Trophoblast cell (in vitro differentiated cells and primary cell): ENCODE results near the gene DNAH14.
"Not testable (repeated sequence)": the region's sequence is repeated elsewhere in the genome, so short reads cannot be mapped to it uniquely, and the experiment has no call there.

Experiments
- DNase-seq, 2 donors: peaks; one replicate each; pipeline ENCODE4 v3.0.0-alpha.2; 2016
- H2AFZ ChIP-seq: 2 replicates; pipeline ENCODE4 v1.6.1; 2013; ENCODE audit warnings: low read length, moderate library complexity, mild to moderate bottlenecking; ENCODE audit not compliant: insufficient read depth, poor library complexity
- H2AK5ac ChIP-seq: 2 replicates; pipeline ENCODE4 v1.6.1; 2013; ENCODE audit warnings: mild to moderate bottlenecking, low read length
- H2BK120ac ChIP-seq: 2 replicates; pipeline ENCODE4 v1.6.1; 2013; ENCODE audit warnings: low read length, mild to moderate bottlenecking, moderate library complexity; ENCODE audit not compliant: insufficient read depth, poor library complexity
- H2BK12ac ChIP-seq: 2 replicates; pipeline ENCODE4 v1.6.1; 2013; ENCODE audit warnings: mild to moderate bottlenecking, low read length, moderate library complexity
- H2BK5ac ChIP-seq: 2 replicates; pipeline ENCODE4 v1.6.1; 2013; ENCODE audit warnings: low read length, low read depth, moderate library complexity, mild to moderate bottlenecking; ENCODE audit not compliant: poor library complexity
- H3K14ac ChIP-seq: 2 replicates; pipeline ENCODE4 v1.6.1; 2013; ENCODE audit warnings: mild to moderate bottlenecking, low read length
- H3K18ac ChIP-seq: 2 replicates; pipeline ENCODE4 v1.6.1; 2013; ENCODE audit warnings: mild to moderate bottlenecking, low read length
- H3K23ac ChIP-seq: 2 replicates; pipeline ENCODE4 v1.6.1; 2013; ENCODE audit warnings: low read length
- H3K27ac ChIP-seq: 2 replicates; pipeline ENCODE4 v1.5.1; 2013; ENCODE audit warnings: low read depth, mild to moderate bottlenecking, inconsistent platforms, low read length, moderate library complexity
- H3K27me3 ChIP-seq: 2 replicates; pipeline ENCODE4 v1.6.1; 2013; ENCODE audit warnings: inconsistent platforms, mild to moderate bottlenecking, low read length, moderate library complexity; ENCODE audit not compliant: insufficient read depth
- H3K36me3 ChIP-seq, 2 experiments: 1 replicate in 1 of 2; 2 replicates in 1 of 2; pipeline ENCODE4 v1.6.1; 2013; ENCODE audit warnings: low read length in 2 of 2, mild to moderate bottlenecking in 2 of 2, moderate library complexity in 1 of 2; ENCODE audit not compliant: insufficient read depth in 2 of 2, control insufficient read depth in 1 of 2
- H3K4ac ChIP-seq: 2 replicates; pipeline ENCODE4 v1.6.1; 2013; ENCODE audit warnings: low read depth, mild to moderate bottlenecking, low read length, moderate library complexity
- H3K4me1 ChIP-seq, 2 experiments: 1 replicate in 1 of 2; 2 replicates in 1 of 2; pipeline ENCODE4 v1.6.1; 2013; ENCODE audit warnings: low read length in 2 of 2, mild to moderate bottlenecking in 2 of 2, moderate library complexity in 1 of 2; ENCODE audit not compliant: insufficient read depth in 2 of 2, control insufficient read depth in 1 of 2
- H3K4me2 ChIP-seq: 2 replicates; pipeline ENCODE4 v1.6.1; 2013; ENCODE audit warnings: inconsistent platforms, mild to moderate bottlenecking, low read length, moderate library complexity
- H3K4me3 ChIP-seq: 2 replicates; pipeline ENCODE4 v1.5.1; 2013; ENCODE audit warnings: mild to moderate bottlenecking, low read depth, low read length, inconsistent platforms
- H3K79me1 ChIP-seq: one replicate; pipeline ENCODE4 v1.6.1; 2013; ENCODE audit warnings: low read length
- H3K79me2 ChIP-seq: 2 replicates; pipeline ENCODE4 v1.6.1; 2013; ENCODE audit warnings: low read length, mild to moderate bottlenecking; ENCODE audit not compliant: control insufficient read depth, insufficient read depth, poor library complexity
- H3K9ac ChIP-seq: 2 replicates; pipeline ENCODE4 v1.6.1; 2013; ENCODE audit warnings: mild to moderate bottlenecking, low read length
- H3K9me3 ChIP-seq: 2 replicates; pipeline ENCODE4 v1.6.1; 2013; ENCODE audit warnings: low read depth, mild to moderate bottlenecking, control low read depth, inconsistent platforms, low read length; ENCODE audit not compliant: insufficient read depth
- H4K12ac ChIP-seq: 2 replicates; pipeline ENCODE4 v1.6.1; 2013; ENCODE audit warnings: low read depth, mild to moderate bottlenecking, low read length, moderate library complexity
- H4K8ac ChIP-seq: 2 replicates; pipeline ENCODE4 v1.6.1; 2013; ENCODE audit warnings: low read depth, mild to moderate bottlenecking, low read length, moderate library complexity
- H4K91ac ChIP-seq: one replicate; pipeline ENCODE4 v1.6.1; 2013; ENCODE audit warnings: low read depth, mild to moderate bottlenecking, low read length, moderate library complexity
- WGBS: extraction: QIAGEN DNeasy Blood & Tissue Kit; methylation state at CpG from one replicate; pipeline ENCODE4 v1.1.7; 2013; ENCODE audit warnings: missing lambda C conversion rate; ENCODE audit not compliant: insufficient read length, insufficient coverage; ENCODE audit errors: extremely low coverage; 5-methylcytosine and 5-hydroxymethylcytosine counted together

DNAH14 gene

DNA sequence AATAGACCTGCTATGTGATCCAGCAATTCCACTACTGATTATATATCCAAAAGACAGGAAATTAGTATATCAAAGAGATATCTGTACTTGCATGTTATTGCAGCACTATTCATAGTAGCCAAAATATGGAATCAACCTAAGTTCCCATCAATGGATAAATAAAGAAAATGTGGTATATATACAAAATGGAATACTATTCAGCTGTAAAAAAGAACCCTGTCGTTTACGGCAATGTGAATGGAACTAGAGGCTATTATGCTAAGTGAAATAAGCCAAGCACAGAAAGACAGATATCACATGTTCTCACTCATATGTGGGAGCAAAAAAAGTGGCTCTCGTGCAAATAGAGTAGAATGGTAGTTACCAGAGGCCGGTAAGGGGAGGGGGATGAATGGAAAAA is 9.2 kb downstream of the DNAH14 start:
- Histone ChIP-seq H4K91ac (no peak overlapping the region), H4K12ac (no peak overlapping the region), H3K36me3 (no peaks in the 10 kb centered on the region), H2BK120ac (no peak overlapping the region), H3K18ac (no peak overlapping the region), H2BK5ac (no peak overlapping the region), H3K4me2 (no peak overlapping the region), H2AK5ac (no peak overlapping the region), H3K79me2 (no peaks in the 10 kb centered on the region), H3K9ac (no peak overlapping the region), H3K23ac (no peak overlapping the region), H3K4ac (no peak overlapping the region), H2BK12ac (no peak overlapping the region), H4K8ac (no peak overlapping the region), H3K4me1 (no peaks in the 10 kb centered on the region), H3K27me3 (no peaks in the 10 kb centered on the region), H3K79me1 (no peaks in the 10 kb centered on the region), H3K9me3 (no peaks in the 10 kb centered on the region), H2AFZ (no peak overlapping the region), H3K4me3 (no peak overlapping the region), H3K27ac (no peak overlapping the region), H3K14ac (no peak overlapping the region)
- no CpG with 5 or more reads among the region's 4 CpGs for whole genome bisulfite sequencing
- no peak for DNase-seq

DNA sequence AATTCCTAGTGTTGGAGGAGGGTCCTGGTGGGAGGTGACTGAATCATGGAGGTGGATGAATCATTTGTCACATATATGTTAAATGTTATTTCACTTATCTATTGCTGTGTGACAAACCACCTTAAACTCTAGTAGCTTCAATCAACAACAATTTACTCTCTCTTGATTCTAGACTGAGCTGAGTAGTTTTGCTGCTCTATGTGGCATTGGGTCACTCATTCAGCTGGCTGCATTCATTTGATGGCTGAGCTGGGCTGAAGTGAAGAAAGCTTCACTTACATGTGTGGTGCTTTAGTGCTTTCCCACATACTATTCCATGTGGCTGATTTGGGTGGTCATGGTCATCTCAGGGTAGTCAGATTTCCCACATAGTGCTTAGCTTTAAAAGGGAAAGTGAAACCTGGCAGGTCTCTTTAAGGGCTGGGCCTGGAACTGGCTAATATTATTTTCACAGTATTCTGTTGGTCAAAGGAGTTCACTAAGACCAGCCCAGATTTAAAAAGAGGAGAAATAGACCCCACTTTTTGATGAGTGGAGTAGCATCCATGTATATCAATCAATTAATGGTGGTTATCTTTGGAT is 10.5 kb downstream of the DNAH14 start:
- Histone ChIP-seq H3K23ac (no peak overlapping the region), H3K27me3 (no peaks in the 10 kb centered on the region), H3K18ac (no peak overlapping the region), H2BK120ac (no peak overlapping the region), H2AK5ac (no peak overlapping the region), H3K79me2 (no peaks in the 10 kb centered on the region), H4K8ac (no peak overlapping the region), H3K14ac (no peak overlapping the region), H3K27ac (no peak overlapping the region), H2AFZ (no peak overlapping the region), H3K4me1 (no peaks in the 10 kb centered on the region), H3K4ac (no peak overlapping the region), H3K9me3 (no peaks in the 10 kb centered on the region), H4K91ac (no peak overlapping the region), H2BK12ac (no peak overlapping the region), H3K4me2 (no peak overlapping the region), H2BK5ac (no peak overlapping the region), H4K12ac (no peak overlapping the region), H3K79me1 (no peaks in the 10 kb centered on the region), H3K36me3 (no peaks in the 10 kb centered on the region), H3K4me3 (no peak overlapping the region), H3K9ac (no peak overlapping the region)
- DNase-seq, result no peak

DNA sequence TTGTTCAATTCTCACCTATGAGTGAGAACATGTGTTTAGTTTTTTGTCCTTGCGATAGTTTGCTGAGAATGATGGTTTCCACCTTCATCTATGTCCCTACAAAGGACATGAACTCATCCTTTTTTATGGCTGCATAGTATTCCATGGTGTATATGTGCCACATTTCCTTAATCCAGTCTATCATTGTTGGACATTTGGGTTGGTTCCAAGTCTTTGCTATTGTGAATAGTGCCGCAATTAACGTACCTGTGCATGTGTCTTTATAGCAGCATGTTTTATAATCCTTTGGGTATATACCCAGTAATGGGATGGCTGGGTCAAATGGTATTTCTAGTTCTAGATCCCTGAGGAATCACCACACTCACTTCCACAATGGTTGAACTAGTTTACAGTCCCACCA is 11.3 kb downstream of the DNAH14 start:
- WGBS, result no CpG with 5 or more reads among the region's 3 CpGs

DNA sequence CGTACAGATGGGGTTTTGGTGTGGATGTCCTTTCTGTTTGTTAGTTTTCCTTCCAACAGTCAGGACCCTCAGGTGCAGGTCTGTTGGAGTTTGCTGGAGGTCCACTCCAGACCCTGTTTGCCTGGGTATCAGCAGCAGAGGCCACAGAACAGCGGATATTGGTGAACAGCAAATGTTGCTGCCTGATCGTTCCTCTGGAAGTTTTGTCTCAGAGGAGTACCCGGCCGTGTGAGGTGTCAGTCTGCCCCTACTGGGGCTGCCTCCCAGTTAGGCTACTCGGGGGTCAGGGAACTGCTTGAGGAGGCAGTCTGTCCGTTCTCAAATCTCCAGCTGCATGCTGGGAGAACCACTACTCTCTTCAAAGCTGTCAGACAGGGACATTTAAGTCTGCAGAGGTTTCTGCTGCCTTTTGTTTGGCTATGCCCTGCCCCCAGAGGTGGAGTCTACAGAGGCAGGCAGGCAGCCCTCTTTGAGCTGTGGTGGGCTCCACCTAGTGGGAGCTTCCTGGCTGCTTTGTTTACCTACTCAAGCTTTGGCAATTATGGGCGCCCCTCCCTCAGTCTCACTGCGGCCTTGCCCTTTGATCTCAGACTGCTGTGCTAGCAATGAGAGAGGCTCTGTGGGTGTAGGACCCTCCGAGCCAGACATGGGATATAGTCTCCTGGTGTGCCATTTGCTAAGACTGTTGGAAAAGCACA is 16.3 kb downstream of the DNAH14 start:
- H3K23ac ChIP-seq, H3K27me3 ChIP-seq, H3K18ac ChIP-seq, H4K12ac ChIP-seq, H3K4me1 ChIP-seq, H3K79me2 ChIP-seq, H3K14ac ChIP-seq, H2AK5ac ChIP-seq, H3K4me2 ChIP-seq, H2AFZ ChIP-seq, H2BK5ac ChIP-seq, H4K8ac ChIP-seq, H4K91ac ChIP-seq, H3K27ac ChIP-seq, H3K4ac ChIP-seq, H2BK120ac ChIP-seq, H3K9me3 ChIP-seq, H3K36me3 ChIP-seq, H2BK12ac ChIP-seq, H3K4me3 ChIP-seq, H3K79me1 ChIP-seq, H3K9ac ChIP-seq, DNase-seq: not testable (repeated sequence)
- no CpG with 5 or more reads among the region's 10 CpGs for WGBS

More for the DNA sequence above, 11.3 kb downstream of the DNAH14 start:
- not testable (repeated sequence) for H4K12ac ChIP-seq, H3K9me3 ChIP-seq, H3K23ac ChIP-seq, H4K8ac ChIP-seq, H3K79me2 ChIP-seq, H2BK120ac ChIP-seq, H2AFZ ChIP-seq, H3K36me3 ChIP-seq, H3K9ac ChIP-seq, H3K79me1 ChIP-seq, H3K4me3 ChIP-seq, H3K4me1 ChIP-seq, H2BK5ac ChIP-seq, H3K4me2 ChIP-seq, H3K27ac ChIP-seq, H3K14ac ChIP-seq, H2BK12ac ChIP-seq, H4K91ac ChIP-seq, DNase-seq, H3K27me3 ChIP-seq, H3K18ac ChIP-seq, H3K4ac ChIP-seq, H2AK5ac ChIP-seq
